NB4 (cell line): ENCODE data around the gene MYMK.
"Not testable (repeated sequence)": the region's sequence is repeated elsewhere in the genome, so short reads cannot be mapped to it uniquely, and the experiment has no call there.

ENCODE experiments used
- DNase-seq: peaks from one replicate; pipeline ENCODE4 v3.0.0; 2010; ENCODE audit warnings: low read depth
- H3K4me3 ChIP-seq: one replicate; pipeline ENCODE4 v1.5.1; 2011; ENCODE audit warnings: mild to moderate bottlenecking, low read depth, low read length, moderate library complexity
- MYC ChIP-seq: IDR thresholded peaks from 2 replicates; pipeline ENCODE4 v1.6.1; 2011; ENCODE audit warnings: low read depth, low read length
- POLR2A ChIP-seq: IDR thresholded peaks from 2 replicates; pipeline ENCODE4 v1.6.1; 2011; ENCODE audit warnings: mild to moderate bottlenecking; ENCODE audit not compliant: insufficient read length; ENCODE audit errors: extremely low read depth
- TF ChIP-seq, protein P1 (sequence below): IDR thresholded peaks from 2 replicates; pipeline ENCODE4 v1.6.1; 2011; ENCODE audit warnings: low read depth, low read length
- TF ChIP-seq, protein P2 (sequence below): IDR thresholded peaks from one replicate; pipeline ENCODE4 v1.5.1; 2012; ENCODE audit warnings: low read depth, low read length

MYMK gene

DNA sequence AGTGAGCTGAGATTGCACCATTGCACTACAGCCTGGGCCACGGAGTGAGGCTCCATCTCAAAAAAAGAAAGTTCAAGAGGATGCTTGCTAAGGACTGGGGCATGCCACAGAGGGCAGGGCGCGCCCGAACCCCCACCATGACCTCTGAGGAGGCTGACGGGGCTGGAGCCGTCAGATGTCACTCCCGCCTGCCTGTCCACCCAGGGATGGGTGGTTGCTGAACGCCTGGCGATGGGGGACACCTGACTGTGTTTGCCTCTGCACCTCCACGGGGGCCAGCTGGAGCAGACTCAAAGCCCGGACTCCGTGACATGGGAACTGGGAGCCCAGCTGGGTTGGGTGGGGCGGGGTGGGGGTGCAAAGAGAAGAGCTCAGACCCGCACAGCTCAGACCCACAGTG, 41.6 kb upstream of the MYMK start:
- DNase-seq, result no peak
- H3K4me3 ChIP-seq, result no peak overlapping the region
- TF ChIP-seq MYC, result no peak
- TF ChIP-seq, protein P1, sequence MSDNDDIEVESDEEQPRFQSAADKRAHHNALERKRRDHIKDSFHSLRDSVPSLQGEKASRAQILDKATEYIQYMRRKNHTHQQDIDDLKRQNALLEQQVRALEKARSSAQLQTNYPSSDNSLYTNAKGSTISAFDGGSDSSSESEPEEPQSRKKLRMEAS, result no peak
- TF ChIP-seq, protein P2, sequence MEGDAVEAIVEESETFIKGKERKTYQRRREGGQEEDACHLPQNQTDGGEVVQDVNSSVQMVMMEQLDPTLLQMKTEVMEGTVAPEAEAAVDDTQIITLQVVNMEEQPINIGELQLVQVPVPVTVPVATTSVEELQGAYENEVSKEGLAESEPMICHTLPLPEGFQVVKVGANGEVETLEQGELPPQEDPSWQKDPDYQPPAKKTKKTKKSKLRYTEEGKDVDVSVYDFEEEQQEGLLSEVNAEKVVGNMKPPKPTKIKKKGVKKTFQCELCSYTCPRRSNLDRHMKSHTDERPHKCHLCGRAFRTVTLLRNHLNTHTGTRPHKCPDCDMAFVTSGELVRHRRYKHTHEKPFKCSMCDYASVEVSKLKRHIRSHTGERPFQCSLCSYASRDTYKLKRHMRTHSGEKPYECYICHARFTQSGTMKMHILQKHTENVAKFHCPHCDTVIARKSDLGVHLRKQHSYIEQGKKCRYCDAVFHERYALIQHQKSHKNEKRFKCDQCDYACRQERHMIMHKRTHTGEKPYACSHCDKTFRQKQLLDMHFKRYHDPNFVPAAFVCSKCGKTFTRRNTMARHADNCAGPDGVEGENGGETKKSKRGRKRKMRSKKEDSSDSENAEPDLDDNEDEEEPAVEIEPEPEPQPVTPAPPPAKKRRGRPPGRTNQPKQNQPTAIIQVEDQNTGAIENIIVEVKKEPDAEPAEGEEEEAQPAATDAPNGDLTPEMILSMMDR, result no peak
- TF ChIP-seq POLR2A, result no peak

DNA sequence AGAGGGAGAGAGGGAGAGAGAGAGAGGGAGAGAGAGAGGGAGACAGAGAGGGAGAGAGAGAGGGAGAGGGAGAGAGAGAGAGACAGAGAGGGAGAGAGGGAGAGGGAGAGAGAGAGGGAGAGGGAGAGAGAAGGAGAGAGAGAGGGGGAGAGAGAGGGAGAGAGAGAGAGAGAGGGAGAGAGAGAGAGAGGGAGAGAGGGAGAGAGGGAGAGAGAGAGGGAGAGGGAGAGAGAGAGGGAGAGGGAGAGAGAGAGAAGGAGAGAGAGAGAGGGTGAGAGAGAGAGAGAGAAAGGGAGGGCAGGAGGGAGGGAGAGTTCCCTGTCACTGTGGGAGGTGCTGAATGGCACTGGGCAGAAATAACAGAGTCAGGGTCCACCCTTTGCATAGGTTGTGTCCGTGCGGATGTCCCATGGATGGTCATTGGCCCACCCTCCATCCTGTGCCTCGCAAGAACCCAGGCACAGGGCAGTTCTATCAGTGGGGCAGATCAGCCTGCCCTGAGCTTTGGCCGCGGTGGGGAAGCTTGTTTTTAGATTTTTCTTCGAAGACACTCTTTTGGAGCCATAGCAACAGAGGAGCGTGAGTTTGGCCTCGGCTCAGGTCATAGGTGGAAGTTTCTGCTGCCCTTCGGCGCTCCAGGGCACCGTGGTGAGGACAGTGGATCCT, 39.8 kb upstream of the MYMK start:
- H3K4me3 ChIP-seq, result no peak overlapping the region
- no peak for DNase-seq
- TF ChIP-seq POLR2A (no peak), MYC (no peak)
- TF ChIP-seq, protein P2, result no peak
- TF ChIP-seq, protein P1, result no peak

DNA sequence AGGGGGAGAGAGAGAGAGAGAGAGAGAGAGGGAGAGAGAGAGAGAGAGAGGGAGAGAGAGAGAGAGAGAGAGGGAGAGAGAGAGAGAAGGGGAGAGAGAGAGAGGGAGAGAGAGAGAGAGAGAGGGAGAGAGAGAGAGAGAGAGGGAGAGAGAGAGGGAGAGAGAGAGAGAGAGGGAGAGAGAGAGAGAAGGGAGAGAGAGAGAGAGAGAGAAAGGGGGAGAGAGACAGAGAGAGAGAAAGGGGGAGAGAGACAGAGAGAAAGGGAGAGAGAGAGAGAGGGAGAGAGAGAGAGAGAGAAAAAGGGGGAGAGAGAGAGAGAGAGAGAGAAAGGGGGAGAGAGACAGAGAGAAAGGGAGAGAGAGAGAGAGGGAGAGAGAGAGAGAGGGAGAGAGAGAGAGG, 39.1 kb upstream of the MYMK start:
- DNase-seq, H3K4me3 ChIP-seq: not testable (repeated sequence)

DNA sequence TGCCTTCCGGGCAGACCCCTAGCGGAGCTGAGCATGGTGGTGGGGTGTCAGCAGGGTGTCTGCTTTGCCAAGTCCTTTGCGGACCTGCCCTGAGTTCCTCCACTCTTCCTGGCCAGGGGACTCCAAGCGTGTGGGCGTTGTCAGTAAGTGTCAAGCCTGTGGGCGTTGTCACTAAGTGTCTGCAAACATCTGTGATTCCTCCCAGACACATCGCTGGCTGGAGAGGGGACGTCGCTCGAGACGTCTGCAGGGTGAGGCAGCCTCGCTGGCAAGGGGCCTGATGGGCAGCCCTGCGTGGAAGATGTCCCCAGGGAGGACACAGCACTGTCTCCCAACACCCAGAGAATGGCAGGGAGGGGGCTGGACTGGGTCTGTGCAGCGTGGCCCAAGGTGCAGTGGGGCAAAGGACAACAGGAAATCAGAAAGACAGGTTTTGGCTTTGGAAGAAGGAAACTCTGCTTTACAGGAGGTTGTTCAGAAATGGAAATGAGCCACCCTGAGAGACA, 38.6 kb upstream of the MYMK start:
- no peak for TF ChIP-seq MYC
- TF ChIP-seq, protein P1, result no peak
- TF ChIP-seq, protein P2, result no peak
- no peak for TF ChIP-seq POLR2A
- H3K4me3 ChIP-seq, result no peak overlapping the region
- no peak for DNase-seq

DNA sequence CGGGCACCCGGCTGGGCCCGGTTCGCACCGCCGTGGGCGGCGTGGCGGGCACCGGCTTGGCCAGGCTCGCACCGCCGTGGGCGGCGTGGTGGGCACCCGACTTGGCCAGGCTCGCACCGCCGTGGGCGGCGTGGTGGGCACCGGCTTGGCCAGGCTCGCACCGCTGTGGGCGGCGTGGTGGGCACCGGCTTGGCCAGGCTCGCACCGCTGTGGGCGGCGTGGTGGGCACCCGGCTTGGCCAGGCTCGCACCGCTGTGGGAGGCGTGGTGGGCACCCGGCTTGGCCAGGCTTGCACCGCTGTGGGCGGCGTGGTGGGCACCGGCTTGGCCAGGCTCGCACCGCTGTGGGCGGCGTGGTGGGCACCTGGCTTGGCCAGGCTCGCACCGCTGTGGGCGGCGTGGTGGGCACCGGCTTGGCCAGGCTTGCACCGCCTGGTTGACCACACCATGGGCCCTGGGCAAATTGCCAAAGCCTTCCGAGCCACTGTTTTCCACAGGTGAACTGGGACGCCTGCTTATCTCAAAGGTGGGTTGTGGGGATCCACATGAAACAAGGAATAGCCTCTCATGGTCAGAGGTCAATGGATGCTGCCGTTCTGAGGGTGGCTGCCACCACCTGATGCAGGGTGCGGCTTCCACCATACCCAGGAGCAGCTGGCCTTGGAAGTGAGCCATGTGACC, 38.0 kb upstream of the MYMK start:
- H3K4me3 ChIP-seq, result no peak overlapping the region
- TF ChIP-seq MYC, result no peak
- TF ChIP-seq, protein P1, result no peak
- TF ChIP-seq, protein P2, result no peak
- TF ChIP-seq POLR2A, result no peak
- DNase-seq, result no peak

DNA sequence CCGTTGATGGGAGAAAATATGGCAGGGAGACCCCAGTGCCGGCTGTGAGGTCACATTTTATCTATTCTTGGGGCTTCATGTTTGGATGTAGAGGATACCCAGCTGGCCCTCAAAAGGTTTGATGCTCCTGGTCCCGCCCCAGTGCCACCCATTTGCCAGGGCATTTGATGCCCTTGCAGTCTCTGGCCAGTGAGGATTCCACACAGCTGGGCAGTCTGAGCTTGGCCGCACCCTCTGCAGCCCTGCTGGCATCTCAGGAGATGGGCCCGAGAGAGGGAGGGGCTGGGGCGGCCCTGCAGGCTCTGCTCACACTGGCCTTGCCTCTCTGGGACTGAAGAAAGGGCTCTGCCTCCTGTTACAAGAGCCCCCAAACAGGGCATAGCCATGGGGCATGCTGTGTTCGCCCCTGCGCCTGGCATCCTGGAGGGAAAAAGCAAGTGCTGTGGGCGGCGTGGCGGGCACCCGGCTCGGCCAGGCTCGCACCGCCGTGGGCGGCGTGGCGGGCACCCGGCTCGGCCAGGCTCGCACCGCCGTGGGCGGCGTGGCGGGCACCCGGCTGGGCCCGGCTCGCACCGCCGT, 37.3 kb upstream of the MYMK start:
- TF ChIP-seq MYC (no peak), POLR2A (no peak)
- TF ChIP-seq, protein P2, result no peak
- TF ChIP-seq, protein P1, result no peak
- no peak for DNase-seq
- no peak overlapping the region for H3K4me3 ChIP-seq
